ENCODE measurements around the gene ANKRD9. TPM values are rescaled to one million over a fixed set of nuclear protein-coding genes. Genes with fewer than 3 reads are reported as not detected.
A peak's percentile ranks its signal among the peaks of the same experiment; 100 is the strongest.

ANKRD9 gene
- total and polyA plus RNA-seq, 2 of the 13 experiments (the other 11 are each of a cell fraction or from before 2014, with no cell fraction given): 10.0 to 15.0 TPM

DNA sequence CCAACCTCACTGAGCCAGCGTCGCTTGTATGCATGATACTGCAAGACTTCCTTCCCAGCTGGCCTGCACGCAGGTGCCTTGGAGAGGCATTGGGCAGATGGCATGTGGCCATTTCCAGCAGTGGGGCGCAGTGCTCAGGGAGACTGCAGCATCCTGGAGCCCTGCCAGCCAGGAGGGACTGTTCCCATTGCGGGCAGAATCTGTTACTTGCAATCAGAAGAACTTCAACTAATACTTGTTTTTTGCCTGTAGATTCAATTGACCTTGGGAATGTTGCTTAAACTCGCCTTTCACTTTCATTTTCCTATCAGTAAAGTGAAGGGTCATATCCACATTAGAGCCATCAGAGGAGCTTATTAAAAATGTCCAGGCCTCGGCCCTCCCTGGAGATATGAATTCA, 29.8 kb downstream of the ANKRD9 start (continued):
- TF ChIP-seq, protein P1, sequence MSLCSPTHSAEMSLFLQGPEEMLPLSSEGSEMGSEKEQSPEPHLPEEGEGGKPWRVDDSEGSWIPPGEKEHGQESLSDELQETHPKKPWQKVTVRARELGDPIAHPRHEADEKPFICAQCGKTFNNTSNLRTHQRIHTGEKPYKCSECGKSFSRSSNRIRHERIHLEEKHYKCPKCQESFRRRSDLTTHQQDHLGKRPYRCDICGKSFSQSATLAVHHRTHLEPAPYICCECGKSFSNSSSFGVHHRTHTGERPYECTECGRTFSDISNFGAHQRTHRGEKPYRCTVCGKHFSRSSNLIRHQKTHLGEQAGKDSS (CRISPR knock-in tag; IDR thresholded peaks at IDR 0.05; ENCODE audit: borderline replicate concordance, low read depth): no peak

GRCh38 chr14:102479107-102479506, 30.5 kb downstream of the ANKRD9 start:
- in situ Hi-C loops (cut with HindIII; ENCODE audit: extremely low pct_ligation_motif_present, low pct_unique_long_range_greater_than_20kb) (no loop called here), intact Hi-C loops (cut with micrococcal nuclease; ENCODE audit: unreplicated experiment) (no loop called here)
- no peak overlapping the region for H3K9ac ChIP-seq (ENCODE audit: insufficient read depth, low read depth, low read length)
- no peaks in the 10 kb centered on the region for H3K27me3 ChIP-seq (ENCODE audit: control insufficient read depth in 1 of 2, insufficient read depth in 2 of 2, low read length in 2 of 2)
- ChIA-PET CTCF (ENCODE audit: low intra/inter-chr PET ratio, low total read pairs) (no interaction called here), POLR2A (interaction anchor here (1.2 kb wide), 1 partner anchor 29 kb away, joined by 5 read pairs; no protein-coding TSS in a partner anchor)
- TF ChIP-seq ZNF256 (CRISPR knock-in tag; conservative IDR thresholded peaks at IDR 0.05) (no peak), ZNF263 (CRISPR knock-in tag; IDR thresholded peaks at IDR 0.05) (peak; percentile 81)
- 100% methylated on average over 2 of the region's 2 CpGs for WGBS (ENCODE audit: low lambda C conversion rate)
- no peak overlapping the region for H3K4me2 ChIP-seq (ENCODE audit: low read depth, low read length)
- FAIRE-seq: no peak
- no peaks in the 10 kb centered on the region for H3K79me2 ChIP-seq (ENCODE audit: insufficient read depth, low read length)
- H3K36me3 ChIP-seq (replicated peaks in 1 of 2; ENCODE audit: control insufficient read depth in 1 of 2, insufficient read depth in 2 of 2, low read length in 2 of 2): no peaks in the 10 kb centered on the region
- DNase-seq (ENCODE audit: low spot score): no peak
- H3K9me3 ChIP-seq (ENCODE audit: low read length): no peaks in the 10 kb centered on the region
- no peak overlapping the region for H3K4me3 ChIP-seq (replicated peaks in 1 of 3; ENCODE audit: insufficient read depth in 1 of 3, low read depth in 2 of 3, low read length in 3 of 3)
- no peak for ATAC-seq
- no peak overlapping the region for H2AFZ ChIP-seq (ENCODE audit: low read length)
- no peak overlapping the region for H3K27ac ChIP-seq (ENCODE audit: extremely low read length, insufficient read depth, low read length)
- no TSS peak for BruUV-seq (replicated peaks)
- peaks cover 30% of the 10 kb centered on the region for H3K4me1 ChIP-seq (ENCODE audit: insufficient read depth, low read length)
- no peaks in the 10 kb centered on the region for H4K20me1 ChIP-seq (ENCODE audit: insufficient read depth, low read length)

GRCh38 chr14:102474934-102475333, 34.6 kb downstream of the ANKRD9 start:
- in situ Hi-C loops (cut with HindIII; ENCODE audit: extremely low pct_ligation_motif_present, low pct_unique_long_range_greater_than_20kb): no loop called here
- no peak for TF ChIP-seq FOXO4 (CRISPR knock-in tag; conservative IDR thresholded peaks at IDR 0.05)
- TF ChIP-seq, protein P2, sequence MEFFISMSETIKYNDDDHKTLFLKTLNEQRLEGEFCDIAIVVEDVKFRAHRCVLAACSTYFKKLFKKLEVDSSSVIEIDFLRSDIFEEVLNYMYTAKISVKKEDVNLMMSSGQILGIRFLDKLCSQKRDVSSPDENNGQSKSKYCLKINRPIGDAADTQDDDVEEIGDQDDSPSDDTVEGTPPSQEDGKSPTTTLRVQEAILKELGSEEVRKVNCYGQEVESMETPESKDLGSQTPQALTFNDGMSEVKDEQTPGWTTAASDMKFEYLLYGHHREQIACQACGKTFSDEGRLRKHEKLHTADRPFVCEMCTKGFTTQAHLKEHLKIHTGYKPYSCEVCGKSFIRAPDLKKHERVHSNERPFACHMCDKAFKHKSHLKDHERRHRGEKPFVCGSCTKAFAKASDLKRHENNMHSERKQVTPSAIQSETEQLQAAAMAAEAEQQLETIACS (CRISPR knock-in tag; IDR thresholded peaks at IDR 0.05): no peak
- no peak for TF ChIP-seq AGO2 (optimal IDR thresholded peaks at IDR 0.05; ENCODE audit: low read depth, low read length)
- TF ChIP-seq RNF2 (conservative IDR thresholded peaks at IDR 0.05; ENCODE audit: low read depth): no peak
- no peak for TF ChIP-seq ELF1 (CRISPR knock-in tag; IDR thresholded peaks at IDR 0.05)
- no peak for TF ChIP-seq PHF21A (CRISPR knock-in tag; IDR thresholded peaks at IDR 0.05)
- no peak for TF ChIP-seq GFI1 (CRISPR knock-in tag; IDR thresholded peaks at IDR 0.05; ENCODE audit: borderline replicate concordance)
- TF ChIP-seq, protein P3, sequence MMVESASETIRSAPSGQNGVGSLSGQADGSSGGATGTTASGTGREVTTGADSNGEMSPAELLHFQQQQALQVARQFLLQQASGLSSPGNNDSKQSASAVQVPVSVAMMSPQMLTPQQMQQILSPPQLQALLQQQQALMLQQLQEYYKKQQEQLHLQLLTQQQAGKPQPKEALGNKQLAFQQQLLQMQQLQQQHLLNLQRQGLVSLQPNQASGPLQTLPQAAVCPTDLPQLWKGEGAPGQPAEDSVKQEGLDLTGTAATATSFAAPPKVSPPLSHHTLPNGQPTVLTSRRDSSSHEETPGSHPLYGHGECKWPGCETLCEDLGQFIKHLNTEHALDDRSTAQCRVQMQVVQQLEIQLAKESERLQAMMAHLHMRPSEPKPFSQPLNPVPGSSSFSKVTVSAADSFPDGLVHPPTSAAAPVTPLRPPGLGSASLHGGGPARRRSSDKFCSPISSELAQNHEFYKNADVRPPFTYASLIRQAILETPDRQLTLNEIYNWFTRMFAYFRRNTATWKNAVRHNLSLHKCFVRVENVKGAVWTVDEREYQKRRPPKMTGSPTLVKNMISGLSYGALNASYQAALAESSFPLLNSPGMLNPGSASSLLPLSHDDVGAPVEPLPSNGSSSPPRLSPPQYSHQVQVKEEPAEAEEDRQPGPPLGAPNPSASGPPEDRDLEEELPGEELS (CRISPR knock-in tag; IDR thresholded peaks at IDR 0.05): no peak

More at GRCh38 chr14:102474934-102475333, 34.6 kb downstream of the ANKRD9 start:
- H3K9ac ChIP-seq (ENCODE audit: insufficient read depth, low read depth, low read length): no peak overlapping the region
- no peaks in the 10 kb centered on the region for H3K9me3 ChIP-seq (ENCODE audit: low read length)
- H3K27me3 ChIP-seq (ENCODE audit: control insufficient read depth in 1 of 2, insufficient read depth in 2 of 2, low read length in 2 of 2): no peaks in the 10 kb centered on the region
- ChIA-PET CTCF (ENCODE audit: low intra/inter-chr PET ratio, low total read pairs) (no interaction called here), POLR2A (no interaction called here)
- H4K20me1 ChIP-seq (ENCODE audit: insufficient read depth, low read length): no peaks in the 10 kb centered on the region
- H3K4me2 ChIP-seq (ENCODE audit: low read depth, low read length): no peak overlapping the region
- H3K4me1 ChIP-seq (ENCODE audit: insufficient read depth, low read length): peaks cover 7% of the 10 kb centered on the region
- FAIRE-seq (no peak), ATAC-seq (no peak), DNase-seq (ENCODE audit: low spot score) (no peak)
- no peak overlapping the region for H3K4me3 ChIP-seq (replicated peaks in 1 of 3; ENCODE audit: insufficient read depth in 1 of 3, low read depth in 2 of 3, low read length in 3 of 3)
- intact Hi-C loops (cut with micrococcal nuclease; ENCODE audit: unreplicated experiment): no loop called here
- WGBS (ENCODE audit: low lambda C conversion rate): 94% methylated on average over 5 of the region's 5 CpGs
- BruUV-seq (replicated peaks): no TSS peak
- no peak overlapping the region for H2AFZ ChIP-seq (ENCODE audit: low read length)
- H3K27ac ChIP-seq (ENCODE audit: extremely low read length, insufficient read depth, low read length): no peak overlapping the region
- H3K36me3 ChIP-seq (replicated peaks in 1 of 2; ENCODE audit: control insufficient read depth in 1 of 2, insufficient read depth in 2 of 2, low read length in 2 of 2): no peaks in the 10 kb centered on the region
- H3K79me2 ChIP-seq (ENCODE audit: insufficient read depth, low read length): no peaks in the 10 kb centered on the region
